ENCODE measurements around the gene RHD.
A peak's percentile ranks its signal among the peaks of the same experiment; 100 is the strongest.
"Not testable (repeated sequence)": the region's sequence is repeated elsewhere in the genome, so short reads cannot be mapped to it uniquely, and the experiment has no call there.

RHD gene

DNA sequence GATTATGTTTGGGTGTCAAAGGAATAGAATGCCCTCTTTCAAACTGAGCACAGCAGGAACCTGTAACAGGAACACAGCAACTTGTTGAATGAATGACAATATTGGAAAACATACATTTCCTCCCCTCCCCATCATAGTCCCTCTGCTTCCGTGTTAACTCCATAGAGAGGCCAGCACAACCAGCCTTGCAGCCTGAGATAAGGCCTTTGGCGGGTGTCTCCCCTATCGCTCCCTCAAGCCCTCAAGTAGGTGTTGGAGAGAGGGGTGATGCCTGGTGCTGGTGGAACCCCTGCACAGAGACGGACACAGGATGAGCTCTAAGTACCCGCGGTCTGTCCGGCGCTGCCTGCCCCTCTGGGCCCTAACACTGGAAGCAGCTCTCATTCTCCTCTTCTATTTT is at the start of gene RHD:
Gene RHD (plus strand): TSS at position 272 of the 400 bp plus-strand sequence. CDS start 39 bp downstream, at position 311.
- not testable (repeated sequence) for H3K36me3 Mint-ChIP-seq (ENCODE audit: low read depth); H3K27ac Mint-ChIP-seq; H3K27me3 Mint-ChIP-seq (ENCODE audit: low read depth); H3K9me3 Mint-ChIP-seq; H3K4me3 Mint-ChIP-seq; H3K4me1 Mint-ChIP-seq

DNA sequence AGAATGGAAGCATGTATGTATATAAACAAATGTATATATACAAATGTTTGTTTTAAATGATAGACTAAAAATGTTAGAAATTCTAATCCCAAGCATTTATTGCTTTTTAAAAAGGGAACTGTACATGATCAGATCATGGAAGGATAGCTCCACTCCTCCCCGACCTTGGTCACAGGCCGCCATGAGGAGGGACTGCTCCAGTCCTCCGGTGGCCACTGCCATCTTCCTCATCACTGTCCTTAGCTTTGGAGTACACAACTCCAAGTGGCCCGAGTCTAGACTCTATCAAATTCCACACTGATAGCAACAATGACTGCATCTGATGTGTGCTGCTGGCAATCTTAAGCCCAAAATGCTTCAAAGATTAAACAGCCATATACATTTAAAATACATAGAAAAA is 49.7 kb upstream of the RHD start:
- Mint-ChIP-seq H3K4me1 (peaks cover 5% of the 10 kb centered on the region), H3K27ac (no peak overlapping the region), H3K27me3 (ENCODE audit: low read depth) (peaks cover 5% of the 10 kb centered on the region)

DNA sequence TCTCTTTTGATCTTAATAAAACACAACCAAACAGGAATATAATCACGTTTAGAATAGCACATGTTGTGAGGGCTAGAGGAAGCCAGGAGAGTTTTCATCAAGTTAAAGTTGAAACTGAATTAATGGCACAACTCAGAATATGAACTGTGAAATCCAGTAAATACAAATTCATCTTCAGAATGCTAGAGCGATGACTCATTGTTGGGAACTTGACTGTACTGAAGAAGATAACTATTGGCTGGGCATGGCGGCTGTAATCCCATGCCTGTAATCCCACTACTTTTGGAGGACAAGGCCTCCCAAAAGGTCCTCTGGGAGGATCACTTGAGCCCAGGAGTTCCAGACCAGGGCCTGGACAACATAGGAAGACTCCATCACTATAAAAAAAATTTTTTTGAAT is 48.8 kb upstream of the RHD start:
- peaks cover 5% of the 10 kb centered on the region for H3K4me1 Mint-ChIP-seq
- H3K27me3 Mint-ChIP-seq (ENCODE audit: low read depth), result peaks cover 5% of the 10 kb centered on the region
- peaks cover 61% of the 10 kb centered on the region for H3K36me3 Mint-ChIP-seq (ENCODE audit: low read depth)
- no peak overlapping the region for H3K27ac Mint-ChIP-seq
- no peak overlapping the region for H3K4me3 Mint-ChIP-seq
- TF ChIP-seq, protein P1, sequence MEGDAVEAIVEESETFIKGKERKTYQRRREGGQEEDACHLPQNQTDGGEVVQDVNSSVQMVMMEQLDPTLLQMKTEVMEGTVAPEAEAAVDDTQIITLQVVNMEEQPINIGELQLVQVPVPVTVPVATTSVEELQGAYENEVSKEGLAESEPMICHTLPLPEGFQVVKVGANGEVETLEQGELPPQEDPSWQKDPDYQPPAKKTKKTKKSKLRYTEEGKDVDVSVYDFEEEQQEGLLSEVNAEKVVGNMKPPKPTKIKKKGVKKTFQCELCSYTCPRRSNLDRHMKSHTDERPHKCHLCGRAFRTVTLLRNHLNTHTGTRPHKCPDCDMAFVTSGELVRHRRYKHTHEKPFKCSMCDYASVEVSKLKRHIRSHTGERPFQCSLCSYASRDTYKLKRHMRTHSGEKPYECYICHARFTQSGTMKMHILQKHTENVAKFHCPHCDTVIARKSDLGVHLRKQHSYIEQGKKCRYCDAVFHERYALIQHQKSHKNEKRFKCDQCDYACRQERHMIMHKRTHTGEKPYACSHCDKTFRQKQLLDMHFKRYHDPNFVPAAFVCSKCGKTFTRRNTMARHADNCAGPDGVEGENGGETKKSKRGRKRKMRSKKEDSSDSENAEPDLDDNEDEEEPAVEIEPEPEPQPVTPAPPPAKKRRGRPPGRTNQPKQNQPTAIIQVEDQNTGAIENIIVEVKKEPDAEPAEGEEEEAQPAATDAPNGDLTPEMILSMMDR (IDR thresholded peaks at IDR 0.05; ENCODE audit: unreplicated experiment in 3 of 3), result no peak
- H3K9me3 Mint-ChIP-seq, result no peaks in the 10 kb centered on the region

More for the DNA sequence above, 49.7 kb upstream of the RHD start:
- Mint-ChIP-seq H3K36me3 (ENCODE audit: low read depth) (peaks cover 55% of the 10 kb centered on the region), H3K9me3 (no peaks in the 10 kb centered on the region), H3K4me3 (no peak overlapping the region)
- TF ChIP-seq, protein P1 (IDR thresholded peaks at IDR 0.05; ENCODE audit: unreplicated experiment in 3 of 3), result no peak

DNA sequence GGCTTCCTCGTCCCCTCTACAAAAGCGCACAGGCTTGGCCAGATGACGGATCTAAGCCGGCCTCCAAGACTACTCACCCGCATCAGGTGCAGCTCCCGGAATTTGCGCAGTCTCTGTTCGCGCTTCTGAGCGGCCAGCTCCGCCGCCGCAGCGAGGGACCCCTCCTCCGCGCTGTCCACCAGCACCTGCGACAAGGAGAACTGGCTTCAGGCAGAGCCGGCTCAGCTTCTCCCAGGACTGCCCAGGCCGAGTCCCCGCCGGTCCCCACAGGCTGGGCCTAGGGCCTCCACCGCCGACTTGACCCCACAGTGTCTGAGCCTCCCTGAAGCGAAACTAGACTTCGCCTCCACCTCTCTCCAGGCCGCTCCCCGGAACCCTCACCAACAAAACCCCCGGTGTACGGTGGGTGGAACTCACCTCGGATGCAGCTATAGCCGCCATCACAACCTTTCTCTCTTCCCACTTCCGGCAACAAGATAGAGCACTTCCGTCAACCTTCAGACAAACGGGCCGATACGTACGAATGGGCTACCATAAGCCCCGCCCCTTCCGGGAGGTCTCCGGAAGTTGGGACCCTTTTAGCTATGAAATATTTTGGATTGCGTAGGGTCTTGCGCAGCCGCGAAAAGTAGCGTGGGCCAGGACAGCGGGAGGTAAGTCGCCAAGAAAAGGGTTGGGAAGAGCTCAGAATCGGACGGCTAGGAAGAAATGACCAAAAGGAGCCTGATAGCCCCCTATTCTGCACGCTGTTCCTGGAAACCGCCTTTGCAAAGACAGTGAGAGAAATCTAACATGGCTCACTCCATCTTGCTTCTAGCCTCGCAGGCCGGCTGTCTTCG is 40.1 kb upstream of the RHD start, which contains the start of gene SYF2:
Gene SYF2 (minus strand): TSS at position 476 of the 839 bp plus-strand sequence. CDS start 35 bp downstream, at position 441.
- no peak within 1 kb of the TSS for H3K27ac Mint-ChIP-seq
- H3K27me3 Mint-ChIP-seq (ENCODE audit: low read depth), result no peaks in the 10 kb centered on the region
- H3K9me3 Mint-ChIP-seq, result no peaks in the 10 kb centered on the region
- H3K4me1 Mint-ChIP-seq, result peaks cover 18% of the 10 kb centered on the region
- H3K4me3 Mint-ChIP-seq, result no peak within 1 kb of the TSS
- TF ChIP-seq, protein P1 (IDR thresholded peaks at IDR 0.05; ENCODE audit: unreplicated experiment in 3 of 3), result no peak
- H3K36me3 Mint-ChIP-seq (ENCODE audit: low read depth), result peaks cover 32% of the 10 kb centered on the region

DNA sequence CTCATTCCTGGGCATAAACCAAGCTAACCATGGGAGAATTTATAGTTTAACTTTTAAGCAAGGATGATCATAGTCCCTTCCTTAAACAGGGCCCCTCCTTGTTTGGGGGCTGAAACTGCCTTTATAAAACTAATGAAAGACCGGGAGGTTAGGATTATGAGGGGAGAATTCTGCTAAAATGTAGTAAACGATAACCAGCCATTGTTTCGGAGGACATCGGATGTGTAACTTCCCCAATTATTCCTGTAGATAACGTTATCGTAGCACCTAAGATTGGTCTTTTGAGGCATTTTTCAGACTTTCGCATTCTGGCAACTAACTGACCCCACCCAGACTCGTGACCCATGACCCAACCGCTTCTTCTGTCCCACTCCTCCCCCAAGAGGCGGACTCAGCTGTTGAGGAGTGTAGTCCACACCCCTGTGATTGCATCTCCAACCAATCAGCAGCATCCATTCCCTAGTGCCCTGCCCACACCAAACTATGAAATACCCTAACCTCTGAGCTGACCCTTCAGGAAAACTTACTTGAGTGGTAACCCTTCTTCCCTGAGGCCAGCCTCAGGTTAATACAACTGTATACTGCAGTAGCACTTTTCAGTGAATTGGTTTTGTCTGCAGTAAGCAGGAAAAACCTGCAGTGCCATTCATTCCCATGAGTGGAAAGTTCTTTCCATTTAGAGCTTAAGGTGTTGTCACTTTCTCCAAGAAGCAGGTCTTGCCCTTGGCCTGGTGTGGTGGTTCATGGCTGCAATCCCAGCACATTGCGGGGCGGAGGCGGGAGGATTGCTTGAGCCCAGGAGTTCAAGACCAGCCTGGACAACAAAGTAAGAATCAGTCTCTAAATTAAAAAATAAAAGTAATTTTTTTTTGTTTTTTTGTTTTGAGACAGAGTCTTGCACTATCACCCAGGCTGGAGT is 39.2 kb upstream of the RHD start:
- H3K36me3 Mint-ChIP-seq (ENCODE audit: low read depth), result peaks cover 25% of the 10 kb centered on the region
- TF ChIP-seq, protein P1 (IDR thresholded peaks at IDR 0.05; ENCODE audit: unreplicated experiment in 3 of 3), result no peak
- H3K27ac Mint-ChIP-seq, result no peak overlapping the region
- H3K4me3 Mint-ChIP-seq, result no peak overlapping the region
- no peaks in the 10 kb centered on the region for H3K9me3 Mint-ChIP-seq
- peaks cover 23% of the 10 kb centered on the region for H3K4me1 Mint-ChIP-seq
- H3K27me3 Mint-ChIP-seq (ENCODE audit: low read depth), result no peaks in the 10 kb centered on the region

DNA sequence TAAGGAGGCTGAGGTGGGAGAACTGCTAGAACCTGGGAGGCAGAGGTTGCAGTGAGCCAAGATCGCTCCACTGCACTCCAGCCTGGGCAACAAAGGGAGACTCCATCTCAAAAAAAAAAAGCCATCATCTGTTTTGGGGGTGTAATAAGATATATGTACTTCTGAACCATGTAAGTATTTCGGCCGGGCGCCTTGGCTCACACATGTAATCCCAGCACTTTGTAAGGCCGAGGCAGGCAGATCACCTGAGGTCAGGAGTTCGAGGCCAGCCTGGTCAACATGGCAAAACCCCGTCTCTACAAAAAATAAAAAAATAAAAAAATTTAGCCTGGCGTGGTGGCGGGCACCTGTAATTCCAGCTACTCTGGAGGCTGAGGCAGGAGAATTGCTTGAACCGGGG is 36.9 kb upstream of the RHD start:
- H3K9me3 Mint-ChIP-seq; H3K27me3 Mint-ChIP-seq (ENCODE audit: low read depth): not testable (repeated sequence)
- H3K4me1 Mint-ChIP-seq, result peaks cover 36% of the 10 kb centered on the region
- H3K36me3 Mint-ChIP-seq (ENCODE audit: low read depth), result peaks cover 15% of the 10 kb centered on the region
- H3K27ac Mint-ChIP-seq, result peak overlapping the region in 1 of 3 experiments; percentile 51
- peak overlapping the region in 1 of 3 experiments; percentile 38 for H3K4me3 Mint-ChIP-seq

DNA sequence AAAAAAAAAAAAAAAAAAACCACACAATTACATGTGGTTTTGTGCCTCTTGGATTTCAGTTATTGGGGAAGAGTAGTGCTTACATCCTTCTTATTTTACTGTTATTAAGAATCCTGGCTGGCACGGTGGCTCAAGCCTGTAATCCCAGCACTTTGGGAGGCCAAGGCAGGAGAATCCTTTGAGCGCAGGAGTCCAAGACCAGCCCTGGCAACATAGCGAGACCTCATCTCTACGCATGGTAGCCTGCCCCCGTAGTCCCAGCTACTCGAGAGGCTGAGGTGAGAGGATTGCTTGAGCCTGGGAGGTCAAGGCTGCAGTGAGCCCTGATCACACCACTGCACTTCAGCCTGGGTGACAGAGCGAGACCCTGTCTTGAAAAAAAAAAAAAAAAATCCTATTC is 36.0 kb upstream of the RHD start:
- H3K9me3 Mint-ChIP-seq; H3K27me3 Mint-ChIP-seq (ENCODE audit: low read depth): not testable (repeated sequence)
- peak overlapping the region; percentile 9 to 30 (median 17) for H3K4me3 Mint-ChIP-seq
- peak overlapping the region; percentile 81 to 94 (median 84) for H3K27ac Mint-ChIP-seq
- H3K4me1 Mint-ChIP-seq, result peaks cover 38% of the 10 kb centered on the region
- peaks cover 12% of the 10 kb centered on the region for H3K36me3 Mint-ChIP-seq (ENCODE audit: low read depth)

Measured in nephron (organoid).